DND-41 (cell line): ENCODE results near the gene HECTD1.
"Not testable (repeated sequence)": the region's sequence is repeated elsewhere in the genome, so short reads cannot be mapped to it uniquely, and the experiment has no call there.

ENCODE experiments used
- ATAC-seq: fragments of 200-7000 bp; cut with Tn5 transposase; 3 replicates; pipeline ENCODE4 v1.9.1; 2021; ENCODE audit warnings: low read depth; ENCODE audit not compliant: insufficient read depth
- DNase-seq: peaks from one replicate; pipeline ENCODE4 v3.0.0-alpha.2; 2020
- H2AFZ ChIP-seq: 2 replicates; pipeline ENCODE4 v1.6.0; 2012; ENCODE audit warnings: low read depth, low read length
- H3K27ac ChIP-seq: 2 replicates; pipeline ENCODE4 v1.5.1; 2012; ENCODE audit warnings: low read length, inconsistent platforms
- H3K27me3 ChIP-seq: fragments of 200-600 bp; sonication (generic); 2 replicates; pipeline ENCODE4 v1.6.0; 2012; ENCODE audit warnings: low read length, mild to moderate bottlenecking, inconsistent platforms; ENCODE audit not compliant: insufficient read depth, poor library complexity
- H3K36me3 ChIP-seq: 2 replicates; pipeline ENCODE4 v1.5.1; 2012; ENCODE audit warnings: low read length, inconsistent platforms; ENCODE audit not compliant: insufficient read depth
- H3K4me1 ChIP-seq: 2 replicates; pipeline ENCODE4 v1.5.1; 2012; ENCODE audit warnings: mild to moderate bottlenecking, low read length; ENCODE audit not compliant: insufficient read depth
- H3K4me2 ChIP-seq: 2 replicates; pipeline ENCODE4 v1.6.0; 2012; ENCODE audit warnings: mild to moderate bottlenecking, moderate library complexity, low read length, inconsistent platforms; ENCODE audit not compliant: insufficient read depth
- H3K4me3 ChIP-seq, 2 experiments: fragments of 200-600 bp in 1 of 2; shearing (Covaris generic) in 1 of 2; 2 replicates each; pipeline ENCODE4 v1.5.1; 2012 to 2016; ENCODE audit warnings: inconsistent platforms in 2 of 2, low read length in 2 of 2, mild to moderate bottlenecking in 2 of 2, low read depth in 1 of 2, moderate library complexity in 1 of 2
- H3K79me2 ChIP-seq: 2 replicates; pipeline ENCODE4 v1.6.0; 2012; ENCODE audit warnings: low read length, inconsistent platforms; ENCODE audit not compliant: insufficient read depth
- H3K9ac ChIP-seq: 2 replicates; pipeline ENCODE4 v1.6.0; 2012; ENCODE audit warnings: low read depth, mild to moderate bottlenecking, inconsistent platforms, low read length, moderate library complexity
- H3K9me3 ChIP-seq: 2 replicates; pipeline ENCODE4 v1.5.1; 2012; ENCODE audit warnings: low read length, moderate library complexity, mild to moderate bottlenecking, inconsistent platforms; ENCODE audit not compliant: insufficient read depth, severe bottlenecking
- H4K20me1 ChIP-seq: 2 replicates; pipeline ENCODE4 v1.6.0; 2012; ENCODE audit warnings: low read length; ENCODE audit not compliant: insufficient read depth
- CTCF ChIP-seq: IDR thresholded peaks from 2 replicates; pipeline ENCODE4 v1.5.1; 2012; ENCODE audit warnings: borderline replicate concordance, low read length, moderate library complexity, mild to moderate bottlenecking; ENCODE audit not compliant: poor library complexity, severe bottlenecking; ENCODE audit errors: extremely low read depth
- EZH2 ChIP-seq: IDR thresholded peaks from 3 replicates; pipeline ENCODE4 v1.6.1; 2012; ENCODE audit warnings: borderline replicate concordance, low read depth, mild to moderate bottlenecking, moderate library complexity, low read length, inconsistent platforms; ENCODE audit not compliant: severe bottlenecking

Gene HECTD1

GRCh38 chr14:31241450-31242114 is 34.0 kb upstream of the HECTD1 start:
- H3K9me3 ChIP-seq = no peaks in the 10 kb centered on the region
- no peaks in the 10 kb centered on the region for H3K79me2 ChIP-seq
- DNase-seq (no peak), ATAC-seq (no peak)
- no peaks in the 10 kb centered on the region; the same call in 1 of the 2 replicates for H4K20me1 ChIP-seq
- H3K4me2 ChIP-seq = no peak overlapping the region
- H3K27ac ChIP-seq = no peak overlapping the region
- H3K4me3 ChIP-seq = no peak overlapping the region
- no peaks in the 10 kb centered on the region for H3K36me3 ChIP-seq
- H3K4me1 ChIP-seq = no peaks in the 10 kb centered on the region
- H3K9ac ChIP-seq = no peak overlapping the region
- no peaks in the 10 kb centered on the region for H3K27me3 ChIP-seq
- H2AFZ ChIP-seq = no peak overlapping the region
- no peak for TF ChIP-seq EZH2
- TF ChIP-seq CTCF = no peak

- Histone ChIP-seq H2AFZ (no peak overlapping the region), H3K4me3 (no peak overlapping the region), H3K27ac (no peak overlapping the region), H4K20me1 (no peaks in the 10 kb centered on the region; the same call in 1 of the 2 replicates), H3K9ac (no peak overlapping the region), H3K4me2 (no peak overlapping the region), H3K27me3 (no peaks in the 10 kb centered on the region), H3K79me2 (no peaks in the 10 kb centered on the region), H3K36me3 (no peaks in the 10 kb centered on the region), H3K9me3 (no peaks in the 10 kb centered on the region), H3K4me1 (no peaks in the 10 kb centered on the region)
- ATAC-seq = no peak
- no peak for TF ChIP-seq CTCF
- TF ChIP-seq EZH2 = no peak
- DNase-seq = no peak
Measured at GRCh38 chr14:31239741-31240140, 32.1 kb upstream of the HECTD1 start.

- H3K4me3 ChIP-seq = no peak overlapping the region
- DNase-seq (no peak), ATAC-seq (no peak)
- H3K4me1 ChIP-seq = no peaks in the 10 kb centered on the region
- H3K27ac ChIP-seq = no peak overlapping the region
- TF ChIP-seq EZH2 = no peak
- no peak for TF ChIP-seq CTCF
- H3K4me2 ChIP-seq = no peak overlapping the region
- H3K27me3 ChIP-seq = no peaks in the 10 kb centered on the region
- no peaks in the 10 kb centered on the region for H3K79me2 ChIP-seq
- H3K36me3 ChIP-seq = no peaks in the 10 kb centered on the region
- no peak overlapping the region for H3K9ac ChIP-seq
- H4K20me1 ChIP-seq = no peaks in the 10 kb centered on the region
- H2AFZ ChIP-seq = no peak overlapping the region
- no peaks in the 10 kb centered on the region for H3K9me3 ChIP-seq
Measured at GRCh38 chr14:31235462-31235861, 27.9 kb upstream of the HECTD1 start.

GRCh38 chr14:31232081-31232480 is 24.5 kb upstream of the HECTD1 start:
- H3K4me1 ChIP-seq = no peaks in the 10 kb centered on the region
- H2AFZ ChIP-seq = no peak overlapping the region
- no peak overlapping the region for H3K9ac ChIP-seq
- DNase-seq = no peak
- H3K27ac ChIP-seq = no peak overlapping the region
- H4K20me1 ChIP-seq = no peaks in the 10 kb centered on the region
- no peaks in the 10 kb centered on the region for H3K9me3 ChIP-seq
- no peak overlapping the region for H3K4me2 ChIP-seq
- no peak for ATAC-seq
- H3K27me3 ChIP-seq = no peaks in the 10 kb centered on the region
- H3K4me3 ChIP-seq = no peak overlapping the region
- no peaks in the 10 kb centered on the region for H3K36me3 ChIP-seq
- TF ChIP-seq CTCF (no peak), EZH2 (no peak)
- H3K79me2 ChIP-seq = no peaks in the 10 kb centered on the region

- H3K4me2 ChIP-seq, H3K36me3 ChIP-seq, H3K27ac ChIP-seq, H3K9ac ChIP-seq, H2AFZ ChIP-seq, H3K27me3 ChIP-seq, H3K79me2 ChIP-seq, H3K4me3 ChIP-seq, H3K4me1 ChIP-seq, H4K20me1 ChIP-seq, H3K9me3 ChIP-seq, DNase-seq, ATAC-seq: not testable (repeated sequence)
Measured at GRCh38 chr14:31231272-31231671, 23.7 kb upstream of the HECTD1 start.
